CD4-positive, CD25-positive, alpha-beta regulatory T cell (primary cell): ENCODE results near the gene ATXN1. TPM values are rescaled to one million over a fixed set of nuclear protein-coding genes. Genes with fewer than 3 reads are reported as not detected.

ENCODE experiments used
- ATAC-seq, 2 donors: fragments of 150-1000 bp; cut with Tn5 transposase; one replicate each; pipeline ENCODE4 v1.10.0; 2021; ENCODE audit warnings: low read depth in 2 of 2, moderate number of reproducible peaks in 2 of 2, moderate library complexity in 1 of 2
- DNase-seq, 3 donors: peaks; one replicate each; pipeline versions ENCODE4 v3.0.0 to v3.0.0-alpha.2; 2012 to 2022; ENCODE audit warnings: mixed read lengths in 1 of 3
- H3K27ac ChIP-seq: one replicate; pipeline ENCODE4 v1.7.0; 2013; ENCODE audit warnings: mild to moderate bottlenecking, low read length; ENCODE audit not compliant: insufficient read depth, poor library complexity, severe bottlenecking
- H3K27me3 ChIP-seq: one replicate; pipeline ENCODE4 v1.7.0; 2013; ENCODE audit warnings: low read length; ENCODE audit not compliant: control insufficient read depth, insufficient read depth
- H3K36me3 ChIP-seq: one replicate; pipeline ENCODE4 v1.7.0; 2013; ENCODE audit warnings: mild to moderate bottlenecking, low read length, moderate library complexity; ENCODE audit not compliant: control insufficient read depth, insufficient read depth
- H3K4me1 ChIP-seq: 2 replicates; pipeline ENCODE4 v1.7.0; 2013; ENCODE audit warnings: mild to moderate bottlenecking, low read length; ENCODE audit not compliant: insufficient read depth, control insufficient read depth, poor library complexity, severe bottlenecking
- H3K4me3 ChIP-seq: one replicate; pipeline ENCODE4 v1.7.0; 2013; ENCODE audit warnings: low read depth, mild to moderate bottlenecking, low read length, moderate library complexity
- H3K9me3 ChIP-seq, 2 experiments: 1 replicate in 1 of 2; 2 replicates in 1 of 2; pipeline ENCODE4 v1.7.0; 2013; ENCODE audit warnings: low read length in 2 of 2, mild to moderate bottlenecking in 1 of 2, moderate library complexity in 1 of 2; ENCODE audit not compliant: control insufficient read depth in 2 of 2
- H3K27ac Mint-ChIP-seq, 3 donors: one replicate each; pipeline ENCODE4 v1.8.0; 2020 to 2022; ENCODE audit warnings: mild to moderate bottlenecking in 3 of 3, mixed read lengths in 3 of 3, moderate library complexity in 2 of 3
- H3K27me3 Mint-ChIP-seq: one replicate; pipeline ENCODE4 v1.8.0; 2022; ENCODE audit warnings: mild to moderate bottlenecking, mixed read lengths
- H3K36me3 Mint-ChIP-seq: one replicate; pipeline ENCODE4 v1.8.0; 2020; ENCODE audit warnings: mixed read lengths
- H3K4me1 Mint-ChIP-seq, 4 donors: one replicate each; pipeline ENCODE4 v1.8.0; 2020 to 2022; ENCODE audit warnings: mixed read lengths in 4 of 4, mild to moderate bottlenecking in 1 of 4
- H3K4me3 Mint-ChIP-seq, 4 donors: one replicate each; pipeline ENCODE4 v1.8.0; 2020 to 2022; ENCODE audit warnings: mild to moderate bottlenecking in 4 of 4, mixed read lengths in 4 of 4, moderate library complexity in 3 of 4
- H3K9me3 Mint-ChIP-seq, 7 donors: one replicate each; pipeline ENCODE4 v1.8.0; 2020 to 2022; ENCODE audit warnings: mixed read lengths in 7 of 7, mild to moderate bottlenecking in 3 of 7, moderate library complexity in 2 of 7
- polyA plus RNA-seq, 4 donors: library from polyadenylated mRNA; unstranded; fragments of 300-500 nt; fragmentation: Illumina TruSeq; gene quantifications; one replicate each; pipeline ENCODE4 v1.2.3, GENCODE V29; 2021
- total RNA-seq: library from RNA; stranded (reverse); gene quantifications from one replicate; pipeline ENCODE4 v1.2.3, GENCODE V29; 2022

The ATXN1 gene
- total and polyA plus RNA-seq, 5 donors from 2014 or later = 15.8 to 191 (median 19.2) TPM

GRCh38 chr6:16688984-16689636 is 72.2 kb downstream of the ATXN1 start:
- DNase-seq = no peak
- Mint-ChIP-seq H3K27ac (peak overlapping the region in 1 of 3 donors; percentile 86), H3K4me1 (peaks cover 42 to 74% (median 63%) of the 10 kb centered on the region in 4 donors), H3K27me3 (no peaks in the 10 kb centered on the region), H3K36me3 (no peaks in the 10 kb centered on the region), H3K4me3 (no peak overlapping the region), H3K9me3 (no peaks in the 10 kb centered on the region)
- Histone ChIP-seq H3K27me3 (no peaks in the 10 kb centered on the region), H3K27ac (no peak overlapping the region), H3K4me3 (no peak overlapping the region), H3K9me3 (no peaks in the 10 kb centered on the region), H3K4me1 (peaks cover 49% of the 10 kb centered on the region), H3K36me3 (no peaks in the 10 kb centered on the region)
- ATAC-seq = no peak

DNA sequence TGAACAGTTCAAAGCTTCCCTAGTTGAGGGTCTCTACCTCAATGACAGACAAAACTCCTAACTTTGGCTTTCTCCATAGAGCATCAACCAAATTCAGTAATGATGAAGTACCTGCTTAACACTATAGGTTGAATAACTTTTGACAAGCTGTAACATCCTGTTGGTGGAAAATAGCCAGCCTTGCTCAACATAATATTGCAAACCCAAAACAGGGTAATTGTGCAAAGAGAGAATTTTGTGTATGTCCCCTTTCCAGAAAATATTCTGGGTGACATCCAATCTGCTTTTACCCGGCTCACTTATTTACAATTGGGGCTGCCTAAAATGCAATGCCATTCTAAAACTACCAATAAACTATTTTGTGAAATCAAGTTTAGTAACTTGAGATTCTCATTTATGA is 72.8 kb downstream of the ATXN1 start:
- peak overlapping the region in 1 of 3 donors; percentile 62 for H3K27ac Mint-ChIP-seq
- peak overlapping the region; percentile 45 for H3K4me3 ChIP-seq
- H3K4me1 ChIP-seq = peaks cover 48% of the 10 kb centered on the region
- ATAC-seq (no peak), DNase-seq (no peak)
- no peaks in the 10 kb centered on the region for H3K36me3 Mint-ChIP-seq
- H3K27me3 Mint-ChIP-seq = no peaks in the 10 kb centered on the region
- H3K9me3 Mint-ChIP-seq = no peaks in the 10 kb centered on the region
- H3K9me3 ChIP-seq = no peaks in the 10 kb centered on the region
- no peak overlapping the region for H3K27ac ChIP-seq
- H3K4me1 Mint-ChIP-seq = peaks cover 36 to 74% (median 61%) of the 10 kb centered on the region in 4 donors
- no peaks in the 10 kb centered on the region for H3K36me3 ChIP-seq
- H3K27me3 ChIP-seq = no peaks in the 10 kb centered on the region
- no peak overlapping the region for H3K4me3 Mint-ChIP-seq

DNA sequence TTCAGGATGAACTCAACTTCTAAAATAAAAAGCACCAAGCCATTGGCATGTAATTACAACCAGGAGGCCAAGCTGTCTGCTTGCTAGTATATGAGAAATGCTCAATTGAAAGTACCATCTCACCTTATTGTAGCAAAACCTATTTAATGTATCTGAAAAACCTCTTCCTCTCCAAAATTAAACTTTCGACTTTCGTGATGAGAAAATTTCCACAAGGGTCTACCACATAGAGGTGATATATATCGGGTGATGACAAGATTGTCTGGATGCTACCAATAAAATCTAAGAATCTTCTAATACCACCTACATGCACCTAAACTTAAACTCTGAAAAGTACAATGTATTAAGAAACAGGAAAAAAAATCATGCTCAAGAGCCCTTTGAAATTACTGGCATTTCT is 74.2 kb downstream of the ATXN1 start:
- H3K27ac Mint-ChIP-seq = peak overlapping the region; percentile 38 to 62 (median 56)
- H3K9me3 ChIP-seq = no peaks in the 10 kb centered on the region
- H3K9me3 Mint-ChIP-seq = no peaks in the 10 kb centered on the region
- H3K36me3 ChIP-seq = no peaks in the 10 kb centered on the region
- DNase-seq (no peak), ATAC-seq (no peak)
- peak overlapping the region in 2 of 4 donors; percentile 3 to 51 for H3K4me3 Mint-ChIP-seq
- H3K4me3 ChIP-seq = peak overlapping the region; percentile 45
- no peak overlapping the region for H3K27ac ChIP-seq
- peaks cover 11% of the 10 kb centered on the region for H3K36me3 Mint-ChIP-seq
- no peaks in the 10 kb centered on the region for H3K27me3 ChIP-seq
- peaks cover 40 to 67% (median 59%) of the 10 kb centered on the region in 4 donors for H3K4me1 Mint-ChIP-seq
- peaks cover 42% of the 10 kb centered on the region for H3K4me1 ChIP-seq
- H3K27me3 Mint-ChIP-seq = no peaks in the 10 kb centered on the region

- Mint-ChIP-seq H3K36me3 (peaks cover 29% of the 10 kb centered on the region), H3K4me1 (peaks cover 33 to 56% (median 47%) of the 10 kb centered on the region in 4 donors), H3K9me3 (no peaks in the 10 kb centered on the region), H3K4me3 (no peak overlapping the region), H3K27me3 (no peaks in the 10 kb centered on the region), H3K27ac (no peak overlapping the region)
- DNase-seq (peak in 2 of 3 donors; percentile 29 to 44), ATAC-seq (peak; percentile 33 to 38)
- Histone ChIP-seq H3K27me3 (no peaks in the 10 kb centered on the region), H3K4me3 (no peak overlapping the region), H3K27ac (no peak overlapping the region), H3K36me3 (peaks cover 9% of the 10 kb centered on the region), H3K9me3 (no peaks in the 10 kb centered on the region), H3K4me1 (peaks cover 24% of the 10 kb centered on the region)
Measured at GRCh38 chr6:16684896-16685554, 76.2 kb downstream of the ATXN1 start.

DNA sequence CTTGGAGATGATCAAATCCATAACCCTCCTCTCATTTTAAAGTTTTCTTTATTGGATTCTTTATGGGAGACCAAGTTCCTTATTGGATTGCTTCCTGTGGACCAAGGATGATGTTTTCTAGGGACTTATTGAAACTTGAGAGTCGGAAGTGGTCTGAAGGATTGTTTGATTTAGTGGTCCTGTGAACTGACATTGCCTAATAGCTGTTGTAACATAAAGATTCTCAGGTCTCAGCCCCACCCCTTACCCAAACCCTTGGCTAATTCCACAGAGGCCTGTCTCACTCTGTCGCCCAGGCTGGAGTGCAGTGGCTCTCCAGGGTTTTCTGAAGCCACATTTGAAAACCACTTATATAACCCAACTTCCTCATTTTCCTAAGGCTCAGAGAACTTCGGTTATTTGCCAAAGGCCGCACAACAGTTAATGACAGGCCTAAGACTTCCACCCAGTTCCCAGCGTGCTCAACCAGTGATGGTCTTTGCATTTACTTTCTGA is 77.0 kb downstream of the ATXN1 start:
- H3K27ac ChIP-seq = no peak overlapping the region
- no peaks in the 10 kb centered on the region for H3K9me3 Mint-ChIP-seq
- H3K27ac Mint-ChIP-seq = no peak overlapping the region
- H3K36me3 ChIP-seq = peaks cover 9% of the 10 kb centered on the region
- no peaks in the 10 kb centered on the region for H3K27me3 Mint-ChIP-seq
- H3K9me3 ChIP-seq = no peaks in the 10 kb centered on the region
- no peak overlapping the region for H3K4me3 ChIP-seq
- peaks cover 21% of the 10 kb centered on the region for H3K4me1 ChIP-seq
- peaks cover 28 to 55% (median 43%) of the 10 kb centered on the region in 4 donors for H3K4me1 Mint-ChIP-seq
- peak in 1 of 2 donors; percentile 18 for ATAC-seq
- H3K4me3 Mint-ChIP-seq = no peak overlapping the region
- H3K27me3 ChIP-seq = no peaks in the 10 kb centered on the region
- H3K36me3 Mint-ChIP-seq = peaks cover 32% of the 10 kb centered on the region
- DNase-seq = no peak

GRCh38 chr6:16683641-16684194 is 77.5 kb downstream of the ATXN1 start:
- Mint-ChIP-seq H3K4me3 (no peak overlapping the region), H3K4me1 (peaks cover 28 to 53% (median 39%) of the 10 kb centered on the region in 4 donors), H3K36me3 (peaks cover 35% of the 10 kb centered on the region), H3K27ac (peak overlapping the region; percentile 29 to 53 (median 32)), H3K27me3 (no peaks in the 10 kb centered on the region), H3K9me3 (peaks cover 0 to 2% (median 0%) of the 10 kb centered on the region in 7 donors)
- no peak for DNase-seq
- Histone ChIP-seq H3K36me3 (peaks cover 9% of the 10 kb centered on the region), H3K4me3 (no peak overlapping the region), H3K27ac (no peak overlapping the region), H3K4me1 (peaks cover 20% of the 10 kb centered on the region), H3K9me3 (no peaks in the 10 kb centered on the region), H3K27me3 (no peaks in the 10 kb centered on the region)
- ATAC-seq = no peak

DNA sequence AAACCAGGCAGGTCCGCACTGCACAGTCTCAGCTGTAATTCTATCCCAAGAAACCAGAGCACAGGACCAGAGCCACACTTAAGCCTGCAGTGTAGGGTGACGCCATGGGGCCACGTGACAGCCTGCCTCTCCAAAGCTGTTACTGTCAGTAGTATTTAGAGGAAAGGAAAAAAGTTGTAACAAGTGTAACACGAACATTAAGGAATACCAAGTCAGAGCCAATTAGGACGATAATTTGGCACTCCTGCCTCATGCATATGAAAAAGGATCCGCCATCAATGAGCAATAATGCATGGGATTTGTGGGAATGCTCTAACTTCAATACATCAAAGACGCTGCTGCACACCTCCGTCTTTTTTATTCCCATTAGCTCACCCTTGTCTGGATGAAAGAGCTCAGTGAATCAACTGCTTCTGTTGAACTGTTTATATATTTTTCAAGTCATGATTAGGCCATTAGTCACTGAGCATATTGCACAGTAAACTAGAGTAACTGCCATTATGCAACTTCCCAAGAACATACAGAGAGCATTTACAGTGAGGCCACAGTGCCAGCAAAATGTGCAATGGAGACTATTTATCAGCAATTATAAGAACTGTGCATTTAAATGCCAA is 79.9 kb downstream of the ATXN1 start:
- H3K36me3 ChIP-seq = peaks cover 9% of the 10 kb centered on the region
- no peaks in the 10 kb centered on the region for H3K27me3 Mint-ChIP-seq
- no peak overlapping the region for H3K4me3 ChIP-seq
- peak in 1 of 2 donors; percentile 30 for ATAC-seq
- H3K27ac ChIP-seq = no peak overlapping the region
- H3K9me3 ChIP-seq = no peaks in the 10 kb centered on the region
- H3K4me1 Mint-ChIP-seq = peaks cover 18 to 43% (median 28%) of the 10 kb centered on the region in 4 donors
- DNase-seq = no peak
- no peak overlapping the region for H3K27ac Mint-ChIP-seq
- peaks cover 0 to 2% (median 0%) of the 10 kb centered on the region in 7 donors for H3K9me3 Mint-ChIP-seq
- H3K4me1 ChIP-seq = no peaks in the 10 kb centered on the region
- H3K4me3 Mint-ChIP-seq = no peak overlapping the region
- no peaks in the 10 kb centered on the region for H3K27me3 ChIP-seq
- H3K36me3 Mint-ChIP-seq = peaks cover 40% of the 10 kb centered on the region
